IPS-18a (cell line): ENCODE measurements around the gene CCDC40.

Experiments used
- H3K27ac ChIP-seq: one replicate; pipeline ENCODE4 v1.5.1; 2013; ENCODE audit warnings: low read length
- H3K27me3 ChIP-seq: one replicate; pipeline ENCODE4 v1.6.1; 2013; ENCODE audit warnings: mild to moderate bottlenecking, low read length; ENCODE audit not compliant: control insufficient read depth, insufficient read depth
- H3K36me3 ChIP-seq: one replicate; pipeline ENCODE4 v1.6.1; 2013; ENCODE audit warnings: low read depth, low read length; ENCODE audit not compliant: control insufficient read depth
- H3K4me1 ChIP-seq: one replicate; pipeline ENCODE4 v1.6.1; 2013; ENCODE audit warnings: low read depth, low read length; ENCODE audit not compliant: control insufficient read depth
- H3K4me3 ChIP-seq: one replicate; pipeline ENCODE4 v1.5.1; 2013; ENCODE audit warnings: low read length
- H3K9ac ChIP-seq: one replicate; pipeline ENCODE4 v1.6.1; 2013; ENCODE audit warnings: mild to moderate bottlenecking, low read length, moderate library complexity
- H3K9me3 ChIP-seq: one replicate; pipeline ENCODE4 v1.6.1; 2013; ENCODE audit warnings: low read depth, low read length; ENCODE audit not compliant: control insufficient read depth

CCDC40 gene, protein sequence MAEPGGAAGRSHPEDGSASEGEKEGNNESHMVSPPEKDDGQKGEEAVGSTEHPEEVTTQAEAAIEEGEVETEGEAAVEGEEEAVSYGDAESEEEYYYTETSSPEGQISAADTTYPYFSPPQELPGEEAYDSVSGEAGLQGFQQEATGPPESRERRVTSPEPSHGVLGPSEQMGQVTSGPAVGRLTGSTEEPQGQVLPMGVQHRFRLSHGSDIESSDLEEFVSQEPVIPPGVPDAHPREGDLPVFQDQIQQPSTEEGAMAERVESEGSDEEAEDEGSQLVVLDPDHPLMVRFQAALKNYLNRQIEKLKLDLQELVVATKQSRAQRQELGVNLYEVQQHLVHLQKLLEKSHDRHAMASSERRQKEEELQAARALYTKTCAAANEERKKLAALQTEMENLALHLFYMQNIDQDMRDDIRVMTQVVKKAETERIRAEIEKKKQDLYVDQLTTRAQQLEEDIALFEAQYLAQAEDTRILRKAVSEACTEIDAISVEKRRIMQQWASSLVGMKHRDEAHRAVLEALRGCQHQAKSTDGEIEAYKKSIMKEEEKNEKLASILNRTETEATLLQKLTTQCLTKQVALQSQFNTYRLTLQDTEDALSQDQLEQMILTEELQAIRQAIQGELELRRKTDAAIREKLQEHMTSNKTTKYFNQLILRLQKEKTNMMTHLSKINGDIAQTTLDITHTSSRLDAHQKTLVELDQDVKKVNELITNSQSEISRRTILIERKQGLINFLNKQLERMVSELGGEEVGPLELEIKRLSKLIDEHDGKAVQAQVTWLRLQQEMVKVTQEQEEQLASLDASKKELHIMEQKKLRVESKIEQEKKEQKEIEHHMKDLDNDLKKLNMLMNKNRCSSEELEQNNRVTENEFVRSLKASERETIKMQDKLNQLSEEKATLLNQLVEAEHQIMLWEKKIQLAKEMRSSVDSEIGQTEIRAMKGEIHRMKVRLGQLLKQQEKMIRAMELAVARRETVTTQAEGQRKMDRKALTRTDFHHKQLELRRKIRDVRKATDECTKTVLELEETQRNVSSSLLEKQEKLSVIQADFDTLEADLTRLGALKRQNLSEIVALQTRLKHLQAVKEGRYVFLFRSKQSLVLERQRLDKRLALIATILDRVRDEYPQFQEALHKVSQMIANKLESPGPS

DNA sequence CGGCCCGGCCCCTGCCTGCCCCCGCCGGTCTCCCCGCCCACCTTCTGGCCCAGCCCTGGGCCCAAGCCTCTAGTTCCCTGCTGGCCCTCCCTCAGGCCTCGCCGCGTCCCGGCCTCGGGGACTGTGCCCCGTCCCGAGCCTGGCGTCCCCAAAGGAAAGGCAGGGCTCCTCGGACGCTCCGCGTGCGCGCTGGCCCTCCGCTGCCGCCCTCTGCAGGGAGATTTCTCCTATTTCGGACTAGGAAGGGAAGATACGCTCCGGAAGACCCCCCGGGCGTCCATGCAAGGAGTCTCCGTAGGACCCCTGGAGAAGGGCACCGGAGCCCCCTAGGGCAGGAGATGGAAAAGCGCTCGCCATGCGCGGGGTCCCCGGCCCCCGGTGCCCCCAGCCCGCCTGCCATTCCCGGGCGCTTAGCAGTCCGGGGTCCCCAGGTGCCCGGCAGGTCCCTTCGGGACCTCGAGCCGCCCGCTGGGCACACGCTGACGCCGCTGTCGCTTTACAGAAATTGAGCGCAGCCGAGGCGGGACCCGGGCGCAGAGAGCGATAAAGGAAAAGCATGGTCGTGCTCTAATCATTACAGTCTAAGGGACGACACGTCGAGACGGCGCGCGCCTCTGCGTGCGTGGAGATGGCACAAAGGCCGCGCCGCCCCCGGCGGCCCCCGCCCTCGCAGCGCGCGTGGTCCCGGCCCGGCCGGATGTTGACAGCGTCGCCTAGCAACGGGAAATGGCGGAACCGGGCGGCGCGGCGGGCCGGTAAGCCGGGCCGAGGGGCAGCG is at the start of gene CCDC40:
CCDC40 (plus strand) TSS at position 706 of the 778 bp plus-strand sequence; CDS start at position 727, 21 bp downstream.
- Histone ChIP-seq H3K36me3 (no peaks in the 10 kb centered on the region), H3K4me3 (peak within 1 kb of the TSS; percentile 93), H3K27ac (peak within 1 kb of the TSS; percentile 90), H3K27me3 (no peaks in the 10 kb centered on the region), H3K9me3 (no peaks in the 10 kb centered on the region), H3K9ac (peak within 1 kb of the TSS; percentile 92), H3K4me1 (peaks cover 8% of the 10 kb centered on the region)

GRCh38 chr17:79987187-79987934 is 49.1 kb upstream of the CCDC40 start:
- Histone ChIP-seq H3K9ac (no peak overlapping the region), H3K27me3 (no peaks in the 10 kb centered on the region), H3K36me3 (no peaks in the 10 kb centered on the region), H3K27ac (no peak overlapping the region), H3K9me3 (no peaks in the 10 kb centered on the region), H3K4me1 (peaks cover 19% of the 10 kb centered on the region), H3K4me3 (no peak overlapping the region)

DNA sequence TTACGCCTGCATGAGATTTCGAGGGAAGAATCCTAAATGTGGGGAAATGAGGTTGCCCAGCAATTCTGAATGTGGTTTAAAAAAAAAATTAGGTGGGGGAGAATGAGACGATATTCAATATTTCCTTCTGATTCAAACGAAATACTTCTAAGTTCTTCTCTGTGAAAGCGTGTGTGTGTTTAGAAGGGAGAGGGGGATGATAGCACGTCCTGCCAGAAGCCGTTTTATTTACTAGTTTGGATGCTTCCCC is 48.6 kb upstream of the CCDC40 start:
- Histone ChIP-seq H3K27me3 (no peaks in the 10 kb centered on the region), H3K4me1 (peaks cover 23% of the 10 kb centered on the region), H3K9me3 (no peaks in the 10 kb centered on the region), H3K4me3 (no peak overlapping the region), H3K27ac (no peak overlapping the region), H3K9ac (no peak overlapping the region), H3K36me3 (no peaks in the 10 kb centered on the region)

DNA sequence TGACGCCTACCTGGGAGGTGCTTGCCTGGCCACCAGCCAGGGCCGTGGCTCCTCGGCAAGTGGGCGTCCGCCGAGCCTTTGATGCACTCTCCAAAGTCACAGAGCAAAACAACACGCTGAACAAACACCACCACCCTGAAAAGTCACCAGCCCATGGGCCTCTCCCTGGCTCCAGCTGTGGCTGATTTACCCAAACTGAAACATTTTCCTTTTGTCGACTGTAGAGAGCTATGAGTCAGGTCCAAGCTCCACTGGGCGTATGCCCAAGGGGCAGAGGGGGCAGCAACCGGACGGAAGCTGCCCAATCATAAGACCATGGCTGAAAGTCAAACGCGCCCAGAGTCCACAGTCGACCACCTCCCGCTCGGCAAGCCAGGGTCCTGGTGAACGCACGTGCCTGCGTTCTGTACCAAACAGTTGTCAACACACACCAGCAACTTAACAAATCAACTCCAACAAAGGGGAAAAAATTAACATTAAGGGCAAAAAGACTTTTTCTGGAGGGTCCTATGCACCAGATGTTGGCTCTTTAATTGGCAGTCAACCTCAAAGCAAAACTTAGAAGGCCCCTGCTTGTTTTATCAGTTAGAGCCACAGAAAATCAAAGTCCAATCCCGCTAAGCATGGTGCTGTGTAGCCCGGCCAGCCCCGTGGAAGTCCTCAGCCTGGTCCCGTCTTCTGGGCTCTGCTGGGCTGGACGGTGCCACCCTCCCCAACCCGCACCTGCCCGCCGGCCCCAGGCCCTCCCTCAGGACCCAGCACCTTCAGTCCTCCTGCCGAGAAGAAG is 48.1 kb upstream of the CCDC40 start:
- Histone ChIP-seq H3K9me3 (no peaks in the 10 kb centered on the region), H3K9ac (no peak overlapping the region), H3K27me3 (peaks cover 3% of the 10 kb centered on the region), H3K27ac (no peak overlapping the region), H3K4me1 (peaks cover 26% of the 10 kb centered on the region), H3K4me3 (no peak overlapping the region), H3K36me3 (no peaks in the 10 kb centered on the region)

DNA sequence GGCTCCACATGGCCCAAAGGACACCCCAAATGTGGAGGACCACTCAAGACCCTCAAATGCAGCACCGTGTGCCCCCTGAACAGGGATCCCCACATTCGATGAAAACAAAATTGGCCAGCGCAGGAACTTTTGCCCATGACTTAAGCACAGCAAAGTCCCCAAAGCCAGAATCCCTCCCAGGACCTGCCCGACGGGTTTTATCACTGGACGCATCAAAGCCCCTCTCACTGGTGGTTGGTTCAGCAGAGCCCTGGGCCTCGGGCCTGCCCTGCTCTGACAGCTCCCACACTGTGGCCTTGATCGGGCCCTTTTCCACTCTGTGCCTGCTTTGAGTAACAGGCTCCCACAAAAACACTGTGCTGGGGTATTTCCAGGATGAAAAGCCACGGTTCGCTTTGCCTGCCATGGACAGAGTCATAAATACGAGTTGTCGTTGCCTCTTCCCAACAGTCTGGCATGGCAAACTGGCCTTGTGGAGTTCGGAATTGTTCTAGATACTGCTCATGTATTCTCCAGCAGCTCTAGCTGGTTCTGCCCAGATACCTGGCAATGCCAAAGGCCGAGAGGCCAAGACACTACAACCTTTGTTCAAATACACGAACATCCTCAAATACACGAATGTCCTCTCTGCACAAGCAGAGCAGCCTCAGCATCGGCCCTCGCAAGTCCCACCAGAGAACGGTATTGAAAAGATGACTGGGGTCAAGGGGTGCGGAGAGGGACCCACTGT is 47.2 kb upstream of the CCDC40 start:
- no peaks in the 10 kb centered on the region for H3K36me3 ChIP-seq
- H3K27ac ChIP-seq, result no peak overlapping the region
- no peak overlapping the region for H3K4me3 ChIP-seq
- H3K9ac ChIP-seq, result no peak overlapping the region
- peaks cover 27% of the 10 kb centered on the region for H3K4me1 ChIP-seq
- H3K27me3 ChIP-seq, result peaks cover 3% of the 10 kb centered on the region
- H3K9me3 ChIP-seq, result no peaks in the 10 kb centered on the region

DNA sequence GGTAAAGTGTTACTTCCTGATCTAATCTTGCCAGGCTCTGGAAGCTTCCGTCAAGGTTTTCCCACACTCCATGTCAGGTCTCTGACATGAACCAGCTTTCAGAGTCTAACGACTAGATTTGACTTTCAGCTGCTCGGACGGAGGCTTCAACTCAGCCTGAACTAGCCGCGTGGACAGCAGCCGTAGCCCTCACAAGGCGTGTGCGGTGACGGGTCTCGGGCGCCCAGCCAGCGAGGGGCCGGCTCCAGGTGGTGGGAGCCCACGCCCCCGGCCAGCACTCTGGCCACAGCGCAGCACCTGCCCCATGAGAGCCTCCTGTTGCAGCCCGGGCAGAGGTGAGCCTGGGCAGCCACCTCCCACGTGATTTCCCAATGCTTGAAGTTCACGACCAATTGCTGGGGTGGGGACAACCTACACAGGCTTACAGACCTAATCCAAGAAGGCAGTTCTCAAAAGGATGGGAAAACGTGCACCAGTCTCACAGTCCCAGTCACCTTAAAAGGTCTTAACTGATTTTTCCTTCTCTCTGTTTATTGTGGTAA is 46.3 kb upstream of the CCDC40 start:
- H3K4me1 ChIP-seq, result peaks cover 27% of the 10 kb centered on the region
- H3K27ac ChIP-seq, result no peak overlapping the region
- H3K27me3 ChIP-seq, result peaks cover 3% of the 10 kb centered on the region

GRCh38 chr17:79990704-79991103 is 45.7 kb upstream of the CCDC40 start:
- Histone ChIP-seq H3K4me3 (no peak overlapping the region), H3K9ac (no peak overlapping the region), H3K4me1 (peaks cover 27% of the 10 kb centered on the region), H3K36me3 (no peaks in the 10 kb centered on the region), H3K27me3 (peaks cover 3% of the 10 kb centered on the region), H3K9me3 (no peaks in the 10 kb centered on the region), H3K27ac (no peak overlapping the region)

More for the DNA sequence above, 46.3 kb upstream of the CCDC40 start:
- Histone ChIP-seq H3K9me3 (no peaks in the 10 kb centered on the region), H3K4me3 (no peak overlapping the region), H3K36me3 (no peaks in the 10 kb centered on the region), H3K9ac (no peak overlapping the region)

GRCh38 chr17:79991140-79991923 is 45.1 kb upstream of the CCDC40 start:
- peaks cover 3% of the 10 kb centered on the region for H3K27me3 ChIP-seq
- peak overlapping the region; percentile 23 for H3K9ac ChIP-seq
- peaks cover 27% of the 10 kb centered on the region for H3K4me1 ChIP-seq
- H3K36me3 ChIP-seq, result no peaks in the 10 kb centered on the region
- no peak overlapping the region for H3K27ac ChIP-seq
- peak overlapping the region; percentile 47 for H3K4me3 ChIP-seq
- no peaks in the 10 kb centered on the region for H3K9me3 ChIP-seq

- Histone ChIP-seq H3K4me3 (peak overlapping the region; percentile 47), H3K9ac (peak overlapping the region; percentile 23)
These were observed 44.4 kb upstream of the CCDC40 start for GRCh38 chr17:79991924-79992648.

More at GRCh38 chr17:79991924-79992648, 44.4 kb upstream of the CCDC40 start:
- peaks cover 27% of the 10 kb centered on the region for H3K4me1 ChIP-seq
- no peaks in the 10 kb centered on the region for H3K9me3 ChIP-seq
- no peaks in the 10 kb centered on the region for H3K36me3 ChIP-seq
- H3K27me3 ChIP-seq, result peaks cover 3% of the 10 kb centered on the region
- H3K27ac ChIP-seq, result no peak overlapping the region
